HG03064 (cell line): ENCODE results near the gene HDAC7.

ENCODE experiments used
- ATAC-seq: cut with Tn5 transposase; IDR thresholded peaks from one replicate; pipeline ENCODE4 v1.9.1; 2021; ENCODE audit warnings: low read depth; ENCODE audit not compliant: unreplicated experiment

Gene HDAC7

DNA sequence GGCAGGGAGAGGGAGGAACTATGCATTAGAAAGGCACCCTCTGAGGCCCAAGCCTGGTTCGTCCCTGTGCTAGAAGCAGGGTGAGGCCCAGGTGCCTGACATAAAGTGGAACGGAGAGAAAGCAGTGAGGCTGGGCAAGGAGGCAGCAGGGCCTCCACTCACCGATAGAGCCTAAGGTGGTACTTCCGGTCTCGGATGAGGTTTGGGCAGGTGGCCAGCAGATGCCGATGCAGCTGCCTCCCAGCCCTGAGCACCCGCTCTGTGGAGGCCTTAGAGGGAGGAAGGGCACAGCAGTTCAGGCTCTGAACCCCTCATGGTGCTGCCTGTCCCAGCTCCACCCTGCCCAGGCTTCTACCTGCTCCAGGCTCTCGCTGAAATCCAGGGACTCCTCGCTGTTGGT, 68.1 kb downstream of the HDAC7 start:
- ATAC-seq, result no peak

DNA sequence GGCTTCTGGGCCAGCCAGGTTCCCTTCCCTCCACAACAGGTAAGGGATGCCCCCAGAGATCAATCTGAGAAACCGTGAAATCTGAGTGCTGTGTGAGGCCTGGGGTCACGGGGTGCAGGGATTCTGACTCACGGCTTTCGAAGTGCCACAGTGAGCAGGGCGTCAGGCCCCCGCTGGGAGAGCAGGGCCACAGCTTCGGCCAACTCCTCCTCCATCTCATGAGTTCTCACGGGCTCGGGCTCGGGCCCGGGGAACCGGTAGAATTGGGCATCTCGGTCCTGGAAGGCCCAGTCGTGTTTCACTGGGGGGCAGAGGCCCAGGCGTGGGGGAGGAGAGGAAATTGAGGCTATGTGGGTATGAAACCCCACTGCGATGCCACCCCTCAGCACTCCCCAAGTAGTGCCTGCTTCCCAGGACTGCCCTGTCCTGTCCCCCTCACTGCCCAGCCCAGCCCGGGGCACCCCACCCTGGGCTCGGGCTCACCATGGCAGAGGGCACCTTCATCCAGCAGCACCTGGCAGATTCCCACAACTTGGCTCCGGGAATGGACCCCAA, 68.7 kb downstream of the HDAC7 start:
- ATAC-seq, result no peak

DNA sequence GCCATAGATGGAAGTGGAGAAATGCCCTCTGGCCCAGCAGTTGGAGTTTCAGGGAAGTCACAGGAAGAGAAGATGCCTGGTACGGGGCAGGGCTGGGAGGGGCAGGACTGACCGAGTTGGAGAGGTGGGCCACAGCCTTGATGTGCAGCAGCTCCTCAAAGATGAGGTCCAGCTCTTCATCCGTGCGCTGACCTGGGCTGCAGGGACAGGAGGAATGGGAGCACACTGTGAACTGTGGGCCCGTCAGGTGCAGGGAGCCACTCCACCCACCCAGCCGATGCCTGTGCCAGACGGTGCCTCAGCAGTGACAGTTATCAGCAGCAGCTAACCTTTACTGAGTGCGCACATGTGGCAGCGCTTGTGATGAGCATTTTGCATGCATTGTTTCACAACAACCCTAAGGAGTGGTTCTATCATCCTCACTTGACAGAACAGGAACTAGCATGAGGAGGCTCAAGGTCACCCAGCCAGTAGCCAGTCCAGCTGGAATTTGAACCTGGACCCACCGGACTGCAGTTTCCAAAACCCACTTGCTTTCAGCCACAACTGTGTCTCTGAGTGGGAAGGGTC, 69.4 kb downstream of the HDAC7 start:
- no peak for ATAC-seq

DNA sequence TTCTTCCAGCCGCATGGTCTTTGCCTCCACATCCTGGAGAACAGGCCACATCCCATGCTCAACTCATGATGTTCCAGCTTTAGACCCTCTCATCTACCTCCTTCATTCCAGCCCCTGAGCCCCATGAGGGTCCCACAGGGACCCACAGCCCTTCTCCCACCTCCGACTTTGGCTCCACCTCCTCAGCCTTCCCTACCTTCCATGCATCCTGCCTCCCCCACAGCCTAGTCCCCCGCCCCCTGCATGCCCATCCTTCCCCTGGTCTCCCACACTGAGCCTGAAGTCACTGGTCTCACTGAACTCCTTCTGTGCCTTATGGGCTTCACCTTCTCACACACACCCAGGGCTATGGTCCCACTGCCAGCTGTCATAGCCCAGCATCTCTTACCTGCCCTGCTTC, 70.8 kb downstream of the HDAC7 start:
- no peak for ATAC-seq

- no peak for ATAC-seq
Measured at GRCh38 chr12:47748507-47748828, 71.2 kb downstream of the HDAC7 start.

GRCh38 chr12:47747596-47748506, 71.9 kb downstream of the HDAC7 start:
- ATAC-seq, result no peak

- no peak for ATAC-seq
Measured at GRCh38 chr12:47747126-47747525, 72.6 kb downstream of the HDAC7 start.

DNA sequence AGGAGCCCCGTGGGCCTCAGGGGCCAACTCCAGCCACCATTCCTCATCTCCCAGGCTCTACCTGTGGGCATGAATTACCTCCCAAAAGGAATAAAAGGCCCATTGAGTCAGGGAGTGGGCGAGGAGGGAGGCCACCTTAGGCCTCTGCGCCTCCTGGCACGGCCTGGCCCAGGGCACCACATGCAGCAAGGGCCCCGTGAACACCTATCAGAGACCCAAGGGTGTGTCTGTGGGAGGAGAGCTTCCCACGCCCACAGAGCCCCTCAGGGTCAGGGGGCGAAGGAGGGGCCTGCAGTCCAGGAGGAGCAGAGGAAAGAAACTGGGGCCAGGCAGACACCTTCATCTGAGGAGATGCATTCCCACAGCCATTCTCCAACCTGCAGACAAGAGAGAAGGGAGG, 73.2 kb downstream of the HDAC7 start:
- ATAC-seq, result no peak

- no peak for ATAC-seq
Measured at GRCh38 chr12:47746073-47746472, 73.6 kb downstream of the HDAC7 start.

DNA sequence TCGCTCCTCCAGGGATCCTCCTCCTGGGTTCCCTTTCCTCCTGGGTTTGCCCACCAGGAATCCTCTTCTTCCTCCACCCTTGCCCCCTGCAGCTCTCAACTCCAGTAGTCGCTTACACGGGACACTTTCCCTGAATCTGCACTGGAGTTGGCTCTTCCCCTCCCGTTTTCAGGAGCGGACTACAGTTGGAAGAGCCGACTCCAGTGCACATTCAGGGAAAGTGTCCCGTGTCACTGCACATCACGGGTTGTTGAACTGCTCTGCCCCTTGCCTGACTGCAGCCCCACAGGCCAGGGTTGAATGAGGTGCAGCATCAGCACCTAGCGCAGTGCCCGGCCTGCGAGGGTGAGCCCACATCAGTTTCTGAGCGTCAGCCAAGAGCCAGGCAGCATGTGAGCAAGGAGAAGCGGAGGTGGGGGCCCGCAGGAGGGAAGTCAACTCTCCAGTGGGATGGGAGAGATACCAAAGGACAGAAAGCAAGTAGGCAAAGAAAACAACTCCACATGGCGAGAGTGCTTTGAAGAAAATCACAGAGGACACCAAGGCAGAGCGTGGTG, 74.1 kb downstream of the HDAC7 start:
- no peak for ATAC-seq

GRCh38 chr12:47744778-47745436, 74.8 kb downstream of the HDAC7 start:
- no peak for ATAC-seq

- ATAC-seq, result no peak
Measured at GRCh38 chr12:47744005-47744651, 75.6 kb downstream of the HDAC7 start.

DNA sequence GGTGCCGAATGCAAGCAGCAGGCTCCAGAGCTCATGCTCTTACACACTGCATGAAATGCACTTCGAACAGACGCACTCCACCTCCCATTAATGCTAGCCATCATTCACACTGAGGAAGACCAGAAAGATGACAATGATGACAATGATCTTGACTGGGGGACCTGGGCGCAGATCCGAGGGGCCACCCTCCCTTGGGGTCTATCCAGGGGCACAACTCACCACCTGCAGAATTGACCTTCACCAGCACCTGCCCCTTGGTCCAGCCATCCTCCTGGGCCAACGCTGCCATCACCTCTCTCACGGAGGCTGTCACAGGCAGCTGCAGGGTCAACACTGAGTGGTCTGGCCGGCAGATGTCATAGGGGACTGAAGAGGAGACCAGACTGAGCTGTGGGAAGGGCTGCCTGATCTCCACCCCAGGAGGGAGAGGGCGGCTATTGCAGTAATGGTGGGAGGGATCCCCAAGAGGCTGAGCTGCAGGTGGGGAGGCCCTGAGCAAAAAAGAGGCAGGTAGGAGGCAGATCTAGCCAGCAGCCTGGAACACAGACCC, 76.3 kb downstream of the HDAC7 start:
- ATAC-seq, result no peak

GRCh38 chr12:47742253-47742825, 77.4 kb downstream of the HDAC7 start:
- ATAC-seq, result no peak

DNA sequence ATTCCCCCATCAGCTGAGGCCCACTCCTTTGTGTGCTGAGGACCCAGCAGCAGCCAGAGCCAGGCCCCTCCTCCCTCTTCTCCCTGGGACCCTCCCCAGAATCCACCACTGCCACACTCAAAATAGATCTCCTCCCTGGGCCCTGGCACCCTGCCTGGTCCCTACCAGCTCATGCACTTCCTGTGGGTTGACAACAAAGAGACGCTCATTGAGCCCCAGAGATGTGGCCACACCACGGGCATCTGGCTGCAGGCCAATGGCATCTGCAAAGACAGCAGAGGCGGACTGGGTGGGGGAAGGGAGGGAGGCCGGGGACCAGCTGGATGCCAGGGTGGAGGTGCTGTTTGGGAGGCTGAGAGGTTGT, 78.4 kb downstream of the HDAC7 start:
- ATAC-seq, result peak; percentile 41

GRCh38 chr12:47740606-47741339, 78.9 kb downstream of the HDAC7 start:
- ATAC-seq, result peak; percentile 42

DNA sequence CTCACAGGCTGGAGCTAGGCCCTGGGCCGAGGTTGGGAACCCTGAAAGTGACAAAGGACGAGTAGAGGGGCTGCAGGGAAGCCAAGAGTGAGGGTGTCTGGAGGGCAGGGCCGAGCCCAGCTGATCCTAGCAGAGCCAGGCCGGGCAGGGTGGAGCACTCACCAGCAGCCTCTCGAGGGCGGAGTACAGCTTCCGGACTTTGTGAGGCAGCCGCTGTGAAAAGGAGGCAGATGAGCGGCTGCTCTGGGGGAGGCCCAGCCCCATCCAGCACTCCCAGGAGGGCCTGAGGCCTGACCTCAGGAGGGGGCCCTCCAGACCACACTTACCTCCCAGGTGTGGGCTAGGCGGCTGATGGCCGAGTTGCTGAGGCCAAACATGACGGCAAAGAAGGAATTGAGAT, 79.7 kb downstream of the HDAC7 start:
- ATAC-seq, result peak; percentile 54

DNA sequence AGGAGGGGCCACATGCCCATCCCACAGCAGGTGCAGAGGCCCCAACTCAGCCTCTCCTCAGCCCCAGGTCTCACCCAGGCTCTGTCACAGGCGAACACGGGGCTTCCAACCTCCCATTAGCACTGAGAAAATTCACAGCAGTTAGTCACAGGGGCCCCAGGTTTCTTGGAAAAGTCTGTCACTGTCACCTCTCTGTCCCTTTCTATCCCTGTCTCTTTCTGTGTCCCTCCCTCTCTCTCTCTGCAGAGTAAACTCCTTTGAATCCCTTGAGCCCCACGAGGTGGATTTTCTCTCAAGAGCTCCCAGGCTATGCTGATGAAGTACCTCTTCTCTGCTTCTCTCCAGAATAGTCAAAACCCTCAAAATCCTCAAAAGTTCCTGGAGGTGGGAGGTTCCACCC, 80.4 kb downstream of the HDAC7 start:
- no peak for ATAC-seq

GRCh38 chr12:47737936-47738594, 81.6 kb downstream of the HDAC7 start:
- ATAC-seq, result no peak
